RPMI7951 (cell line): ENCODE results near the gene ZAR1L. TPM values are rescaled to one million over a fixed set of nuclear protein-coding genes. Genes with fewer than 3 reads are reported as not detected.
"Not testable (repeated sequence)": the region's sequence is repeated elsewhere in the genome, so short reads cannot be mapped to it uniquely, and the experiment has no call there.

Experiments
- DNase-seq: peaks from one replicate; pipeline ENCODE4 v3.0.0-alpha.2; 2012; ENCODE audit warnings: low read depth
- total RNA-seq: library from RNA; depleted of rRNA; stranded (reverse); fragments of >200 nt; shearing (Covaris generic); gene quantifications from 2 replicates; pipeline ENCODE4 v1.2.3, GENCODE V29; 2014; rRNA removed

ZAR1L gene
- total RNA-seq: 0.12 TPM in 1 of 2 replicates, not detected in the other

- peak; percentile 88 for DNase-seq
Measured at GRCh38 chr13:32315238-32316027, at the start of gene ZAR1L, which contains the start of gene BRCA2. TSS of gene ZAR1L (minus strand) at chr13:32315363. CDS start at chr13:32311925, 3,438 bp downstream. TSS of gene BRCA2 (plus strand) at chr13:32315508. CDS start at chr13:32316461, 953 bp downstream.

- DNase-seq: no peak
Measured at GRCh38 chr13:32362574-32362973, 47.4 kb upstream of the ZAR1L start.

GRCh38 chr13:32355935-32356334, 40.8 kb upstream of the ZAR1L start:
- DNase-seq: not testable (repeated sequence)

- DNase-seq: no peak
Measured at GRCh38 chr13:32354040-32354439, 38.9 kb upstream of the ZAR1L start.

GRCh38 chr13:32350839-32351441, 35.8 kb upstream of the ZAR1L start:
- DNase-seq: not testable (repeated sequence)

- no peak for DNase-seq
Measured at GRCh38 chr13:32347651-32348050, 32.5 kb upstream of the ZAR1L start.

- DNase-seq: no peak
Measured at GRCh38 chr13:32340914-32341313, 25.8 kb upstream of the ZAR1L start.

- DNase-seq: no peak
Measured at GRCh38 chr13:32334671-32335070, 19.5 kb upstream of the ZAR1L start.

GRCh38 chr13:32330441-32330840, 15.3 kb upstream of the ZAR1L start:
- peak; percentile 71 for DNase-seq

- peak; percentile 33 for DNase-seq
Measured at GRCh38 chr13:32323912-32324311, 8.7 kb upstream of the ZAR1L start.

- no peak for DNase-seq
Measured at GRCh38 chr13:32320528-32320927, 5.4 kb upstream of the ZAR1L start.

GRCh38 chr13:32317716-32318465, 2.7 kb upstream of the ZAR1L start:
- DNase-seq: no peak

- DNase-seq: peak; percentile 9
Measured at GRCh38 chr13:32316501-32316900, 1.3 kb upstream of the ZAR1L start.

GRCh38 chr13:32316028-32316339, 821 bp upstream of the ZAR1L start:
- no peak for DNase-seq

- DNase-seq: peak; percentile 55
Measured at GRCh38 chr13:32314271-32315237, 609 bp downstream of the ZAR1L start.

- no peak for DNase-seq
Measured at GRCh38 chr13:32311188-32311897, 3.8 kb downstream of the ZAR1L start.

GRCh38 chr13:32310134-32310706, 4.9 kb downstream of the ZAR1L start:
- DNase-seq: peak; percentile 58

- DNase-seq: no peak
Measured at GRCh38 chr13:32309312-32310133, 5.6 kb downstream of the ZAR1L start.

- no peak for DNase-seq
Measured at GRCh38 chr13:32305646-32306045, 9.5 kb downstream of the ZAR1L start.
